ENCODE measurements around the gene RXRA.

Gene RXRA

DNA sequence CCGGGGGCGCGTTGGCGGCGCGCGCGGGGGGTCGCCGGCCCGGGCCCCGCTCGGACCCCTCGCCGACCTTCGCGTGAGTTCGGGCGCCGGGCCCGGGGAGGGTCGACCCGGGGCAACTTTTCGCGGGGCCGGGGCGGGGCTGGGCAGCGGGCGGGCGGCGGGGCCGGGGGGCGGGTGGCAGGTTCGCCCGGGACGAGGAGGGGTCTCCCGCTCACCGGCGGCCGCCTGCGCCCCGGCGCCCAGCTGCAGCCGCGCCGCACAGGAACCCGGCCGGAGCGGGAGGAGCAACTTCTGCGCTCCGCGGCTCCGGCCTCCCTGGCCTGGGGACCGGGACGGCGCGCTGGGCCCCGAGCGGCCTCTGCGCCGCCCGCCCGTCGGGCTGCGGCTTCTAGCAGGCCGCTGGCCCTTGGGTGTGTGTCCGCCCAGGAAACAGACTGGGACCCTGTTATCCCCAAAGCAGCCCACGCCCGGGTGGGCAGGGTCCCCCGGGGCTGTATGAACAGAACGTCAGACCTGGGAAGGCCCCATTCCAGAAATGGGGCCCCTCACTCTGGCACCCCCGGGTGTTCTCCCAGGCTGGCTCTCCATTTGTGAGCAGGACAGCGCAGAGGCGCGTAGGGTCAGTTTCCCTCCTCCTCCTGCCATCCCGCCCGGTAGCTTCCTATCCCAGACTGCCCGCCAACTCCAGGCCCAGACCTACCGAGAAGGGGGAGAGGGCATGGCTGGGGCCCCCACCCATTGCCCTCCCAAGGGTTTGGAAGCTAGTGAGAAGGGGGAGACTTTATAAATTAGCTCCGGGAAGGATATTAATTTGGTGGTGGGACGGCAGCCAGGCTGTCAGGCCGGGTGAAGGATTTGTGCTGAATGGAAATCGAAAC, 708 bp downstream of the RXRA start (continued):
- TF ChIP-seq, protein P1, sequence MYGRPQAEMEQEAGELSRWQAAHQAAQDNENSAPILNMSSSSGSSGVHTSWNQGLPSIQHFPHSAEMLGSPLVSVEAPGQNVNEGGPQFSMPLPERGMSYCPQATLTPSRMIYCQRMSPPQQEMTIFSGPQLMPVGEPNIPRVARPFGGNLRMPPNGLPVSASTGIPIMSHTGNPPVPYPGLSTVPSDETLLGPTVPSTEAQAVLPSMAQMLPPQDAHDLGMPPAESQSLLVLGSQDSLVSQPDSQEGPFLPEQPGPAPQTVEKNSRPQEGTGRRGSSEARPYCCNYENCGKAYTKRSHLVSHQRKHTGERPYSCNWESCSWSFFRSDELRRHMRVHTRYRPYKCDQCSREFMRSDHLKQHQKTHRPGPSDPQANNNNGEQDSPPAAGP (tag by site-specific recombination; IDR thresholded peaks at IDR 0.05), result no peak
- TF ChIP-seq ZNF600 (tag by site-specific recombination; IDR thresholded peaks at IDR 0.05) (peak; percentile 56; the same call in 1 of the 2 replicates), BCL11A (tag by site-specific recombination; IDR thresholded peaks at IDR 0.05; ENCODE audit: low read depth) (no peak), ZNF529 (tag by site-specific recombination; IDR thresholded peaks at IDR 0.05; ENCODE audit: insufficient replicate concordance) (no peak), ZSCAN30 (tag by site-specific recombination; IDR thresholded peaks at IDR 0.05) (peak; percentile 29; the same call in 1 of the 2 replicates), ZFHX2 (tag by site-specific recombination; conservative IDR thresholded peaks at IDR 0.05) (peak; percentile 30; the same call in 1 of the 2 replicates), ZNF341 (tag by site-specific recombination; IDR thresholded peaks at IDR 0.05; ENCODE audit: low read depth) (peak; percentile 64), ZBTB17 (tag by site-specific recombination; IDR thresholded peaks at IDR 0.05) (no peak), SP2 (tag by site-specific recombination; IDR thresholded peaks at IDR 0.05) (peak; percentile 32; the same call in 1 of the 2 replicates), ZBTB20 (tag by site-specific recombination; IDR thresholded peaks at IDR 0.05) (peak; percentile 92)
- TF ChIP-seq, protein P2, sequence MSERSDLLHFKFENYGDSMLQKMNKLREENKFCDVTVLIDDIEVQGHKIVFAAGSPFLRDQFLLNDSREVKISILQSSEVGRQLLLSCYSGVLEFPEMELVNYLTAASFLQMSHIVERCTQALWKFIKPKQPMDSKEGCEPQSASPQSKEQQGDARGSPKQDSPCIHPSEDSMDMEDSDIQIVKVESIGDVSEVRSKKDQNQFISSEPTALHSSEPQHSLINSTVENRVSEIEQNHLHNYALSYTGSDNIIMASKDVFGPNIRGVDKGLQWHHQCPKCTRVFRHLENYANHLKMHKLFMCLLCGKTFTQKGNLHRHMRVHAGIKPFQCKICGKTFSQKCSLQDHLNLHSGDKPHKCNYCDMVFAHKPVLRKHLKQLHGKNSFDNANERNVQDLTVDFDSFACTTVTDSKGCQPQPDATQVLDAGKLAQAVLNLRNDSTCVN (tag by site-specific recombination; optimal IDR thresholded peaks at IDR 0.05), result peak; percentile 34
- TF ChIP-seq, protein P3, sequence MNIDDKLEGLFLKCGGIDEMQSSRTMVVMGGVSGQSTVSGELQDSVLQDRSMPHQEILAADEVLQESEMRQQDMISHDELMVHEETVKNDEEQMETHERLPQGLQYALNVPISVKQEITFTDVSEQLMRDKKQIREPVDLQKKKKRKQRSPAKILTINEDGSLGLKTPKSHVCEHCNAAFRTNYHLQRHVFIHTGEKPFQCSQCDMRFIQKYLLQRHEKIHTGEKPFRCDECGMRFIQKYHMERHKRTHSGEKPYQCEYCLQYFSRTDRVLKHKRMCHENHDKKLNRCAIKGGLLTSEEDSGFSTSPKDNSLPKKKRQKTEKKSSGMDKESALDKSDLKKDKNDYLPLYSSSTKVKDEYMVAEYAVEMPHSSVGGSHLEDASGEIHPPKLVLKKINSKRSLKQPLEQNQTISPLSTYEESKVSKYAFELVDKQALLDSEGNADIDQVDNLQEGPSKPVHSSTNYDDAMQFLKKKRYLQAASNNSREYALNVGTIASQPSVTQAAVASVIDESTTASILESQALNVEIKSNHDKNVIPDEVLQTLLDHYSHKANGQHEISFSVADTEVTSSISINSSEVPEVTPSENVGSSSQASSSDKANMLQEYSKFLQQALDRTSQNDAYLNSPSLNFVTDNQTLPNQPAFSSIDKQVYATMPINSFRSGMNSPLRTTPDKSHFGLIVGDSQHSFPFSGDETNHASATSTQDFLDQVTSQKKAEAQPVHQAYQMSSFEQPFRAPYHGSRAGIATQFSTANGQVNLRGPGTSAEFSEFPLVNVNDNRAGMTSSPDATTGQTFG (tag by site-specific recombination; IDR thresholded peaks at IDR 0.05; ENCODE audit: borderline replicate concordance), result no peak
- TF ChIP-seq, protein P4, sequence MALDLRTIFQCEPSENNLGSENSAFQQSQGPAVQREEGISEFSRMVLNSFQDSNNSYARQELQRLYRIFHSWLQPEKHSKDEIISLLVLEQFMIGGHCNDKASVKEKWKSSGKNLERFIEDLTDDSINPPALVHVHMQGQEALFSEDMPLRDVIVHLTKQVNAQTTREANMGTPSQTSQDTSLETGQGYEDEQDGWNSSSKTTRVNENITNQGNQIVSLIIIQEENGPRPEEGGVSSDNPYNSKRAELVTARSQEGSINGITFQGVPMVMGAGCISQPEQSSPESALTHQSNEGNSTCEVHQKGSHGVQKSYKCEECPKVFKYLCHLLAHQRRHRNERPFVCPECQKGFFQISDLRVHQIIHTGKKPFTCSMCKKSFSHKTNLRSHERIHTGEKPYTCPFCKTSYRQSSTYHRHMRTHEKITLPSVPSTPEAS (tag by site-specific recombination; IDR thresholded peaks at IDR 0.05), result no peak
- TF ChIP-seq, protein P5, sequence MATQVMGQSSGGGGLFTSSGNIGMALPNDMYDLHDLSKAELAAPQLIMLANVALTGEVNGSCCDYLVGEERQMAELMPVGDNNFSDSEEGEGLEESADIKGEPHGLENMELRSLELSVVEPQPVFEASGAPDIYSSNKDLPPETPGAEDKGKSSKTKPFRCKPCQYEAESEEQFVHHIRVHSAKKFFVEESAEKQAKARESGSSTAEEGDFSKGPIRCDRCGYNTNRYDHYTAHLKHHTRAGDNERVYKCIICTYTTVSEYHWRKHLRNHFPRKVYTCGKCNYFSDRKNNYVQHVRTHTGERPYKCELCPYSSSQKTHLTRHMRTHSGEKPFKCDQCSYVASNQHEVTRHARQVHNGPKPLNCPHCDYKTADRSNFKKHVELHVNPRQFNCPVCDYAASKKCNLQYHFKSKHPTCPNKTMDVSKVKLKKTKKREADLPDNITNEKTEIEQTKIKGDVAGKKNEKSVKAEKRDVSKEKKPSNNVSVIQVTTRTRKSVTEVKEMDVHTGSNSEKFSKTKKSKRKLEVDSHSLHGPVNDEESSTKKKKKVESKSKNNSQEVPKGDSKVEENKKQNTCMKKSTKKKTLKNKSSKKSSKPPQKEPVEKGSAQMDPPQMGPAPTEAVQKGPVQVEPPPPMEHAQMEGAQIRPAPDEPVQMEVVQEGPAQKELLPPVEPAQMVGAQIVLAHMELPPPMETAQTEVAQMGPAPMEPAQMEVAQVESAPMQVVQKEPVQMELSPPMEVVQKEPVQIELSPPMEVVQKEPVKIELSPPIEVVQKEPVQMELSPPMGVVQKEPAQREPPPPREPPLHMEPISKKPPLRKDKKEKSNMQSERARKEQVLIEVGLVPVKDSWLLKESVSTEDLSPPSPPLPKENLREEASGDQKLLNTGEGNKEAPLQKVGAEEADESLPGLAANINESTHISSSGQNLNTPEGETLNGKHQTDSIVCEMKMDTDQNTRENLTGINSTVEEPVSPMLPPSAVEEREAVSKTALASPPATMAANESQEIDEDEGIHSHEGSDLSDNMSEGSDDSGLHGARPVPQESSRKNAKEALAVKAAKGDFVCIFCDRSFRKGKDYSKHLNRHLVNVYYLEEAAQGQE (tag by site-specific recombination; IDR thresholded peaks at IDR 0.05), result 0 out of 2 replicates have a peak, but pooled peaks have one; percentile 17

Measured in HEK293 (cell line).